ENCODE measurements around the gene APLN.

APLN gene

DNA sequence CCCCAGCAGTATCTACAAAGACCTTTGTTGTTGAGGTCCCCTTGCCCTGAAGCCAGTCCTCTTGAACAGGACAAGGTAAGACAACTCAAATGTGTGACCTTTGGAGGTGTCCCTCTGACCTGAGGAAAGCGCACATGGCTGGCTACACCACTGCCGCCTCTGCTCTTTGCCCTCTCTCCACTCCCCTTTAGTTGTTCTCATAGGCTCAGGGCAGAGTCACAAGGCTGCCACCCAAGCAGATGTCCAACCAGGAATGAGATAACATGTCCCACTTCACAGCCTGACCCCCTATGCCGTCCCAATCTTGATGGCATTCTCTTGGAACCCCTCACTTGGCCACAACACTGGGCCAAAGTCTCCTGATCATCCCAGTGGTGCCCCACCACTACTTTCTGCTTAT lies 46.3 kb downstream of the APLN start:
- H3K27me3 ChIP-seq (ENCODE audit: insufficient read depth, poor library complexity, severe bottlenecking) = no peaks in the 10 kb centered on the region
- no peak overlapping the region for H3K27ac ChIP-seq (replicated peaks)
- no peak for DNase-seq (ENCODE audit: low read depth in 1 of 2, low spot score in 1 of 2)
- H3K4me3 ChIP-seq (replicated peaks; ENCODE audit: insufficient read depth, low read length) = no peak overlapping the region
- TF ChIP-seq POLR2AphosphoS5 (IDR thresholded peaks at IDR 0.05; ENCODE audit: low read depth) = no peak
- TF ChIP-seq, protein P1, sequence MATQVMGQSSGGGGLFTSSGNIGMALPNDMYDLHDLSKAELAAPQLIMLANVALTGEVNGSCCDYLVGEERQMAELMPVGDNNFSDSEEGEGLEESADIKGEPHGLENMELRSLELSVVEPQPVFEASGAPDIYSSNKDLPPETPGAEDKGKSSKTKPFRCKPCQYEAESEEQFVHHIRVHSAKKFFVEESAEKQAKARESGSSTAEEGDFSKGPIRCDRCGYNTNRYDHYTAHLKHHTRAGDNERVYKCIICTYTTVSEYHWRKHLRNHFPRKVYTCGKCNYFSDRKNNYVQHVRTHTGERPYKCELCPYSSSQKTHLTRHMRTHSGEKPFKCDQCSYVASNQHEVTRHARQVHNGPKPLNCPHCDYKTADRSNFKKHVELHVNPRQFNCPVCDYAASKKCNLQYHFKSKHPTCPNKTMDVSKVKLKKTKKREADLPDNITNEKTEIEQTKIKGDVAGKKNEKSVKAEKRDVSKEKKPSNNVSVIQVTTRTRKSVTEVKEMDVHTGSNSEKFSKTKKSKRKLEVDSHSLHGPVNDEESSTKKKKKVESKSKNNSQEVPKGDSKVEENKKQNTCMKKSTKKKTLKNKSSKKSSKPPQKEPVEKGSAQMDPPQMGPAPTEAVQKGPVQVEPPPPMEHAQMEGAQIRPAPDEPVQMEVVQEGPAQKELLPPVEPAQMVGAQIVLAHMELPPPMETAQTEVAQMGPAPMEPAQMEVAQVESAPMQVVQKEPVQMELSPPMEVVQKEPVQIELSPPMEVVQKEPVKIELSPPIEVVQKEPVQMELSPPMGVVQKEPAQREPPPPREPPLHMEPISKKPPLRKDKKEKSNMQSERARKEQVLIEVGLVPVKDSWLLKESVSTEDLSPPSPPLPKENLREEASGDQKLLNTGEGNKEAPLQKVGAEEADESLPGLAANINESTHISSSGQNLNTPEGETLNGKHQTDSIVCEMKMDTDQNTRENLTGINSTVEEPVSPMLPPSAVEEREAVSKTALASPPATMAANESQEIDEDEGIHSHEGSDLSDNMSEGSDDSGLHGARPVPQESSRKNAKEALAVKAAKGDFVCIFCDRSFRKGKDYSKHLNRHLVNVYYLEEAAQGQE (IDR thresholded peaks at IDR 0.05; ENCODE audit: insufficient replicate concordance, low read depth) = no peak
- no peak for TF ChIP-seq SPI1 (IDR thresholded peaks at IDR 0.05; ENCODE audit: borderline replicate concordance, low read depth)
- TF ChIP-seq CTCF (IDR thresholded peaks at IDR 0.05; ENCODE audit: insufficient read depth, low read length) = no peak
- TF ChIP-seq GABPA (IDR thresholded peaks at IDR 0.05; ENCODE audit: low read depth) = no peak

DNA sequence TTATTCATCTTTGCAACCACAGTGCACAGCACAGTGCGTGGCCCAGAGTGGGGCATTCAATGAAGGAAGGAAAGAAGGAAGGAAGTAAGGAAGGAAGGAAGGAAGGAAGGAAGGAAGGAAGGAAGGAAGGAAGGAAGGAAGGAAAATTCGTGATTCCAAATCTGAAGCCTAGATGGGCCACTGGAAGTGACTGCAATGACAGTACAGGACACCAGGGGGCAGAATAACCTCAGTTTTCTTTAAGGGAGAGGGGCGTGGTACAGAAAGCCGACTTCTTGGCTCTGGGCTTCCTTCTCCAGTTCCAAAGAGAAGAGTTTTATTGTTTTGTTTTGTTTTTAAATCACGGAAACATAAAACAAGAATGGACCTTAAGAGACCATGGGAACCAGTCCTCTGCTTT lies 47.8 kb downstream of the APLN start:
- Histone ChIP-seq H3K27ac (replicated peaks) (no peak overlapping the region), H3K4me3 (replicated peaks; ENCODE audit: insufficient read depth, low read length) (no peak overlapping the region), H3K27me3 (ENCODE audit: insufficient read depth, poor library complexity, severe bottlenecking) (no peaks in the 10 kb centered on the region)
- peak in 1 of 2 experiments; percentile 55 for DNase-seq (ENCODE audit: low read depth in 1 of 2, low spot score in 1 of 2)
- TF ChIP-seq CTCF (IDR thresholded peaks at IDR 0.05; ENCODE audit: insufficient read depth, low read length) (peak; percentile 16), SPI1 (IDR thresholded peaks at IDR 0.05; ENCODE audit: borderline replicate concordance, low read depth) (no peak)

DNA sequence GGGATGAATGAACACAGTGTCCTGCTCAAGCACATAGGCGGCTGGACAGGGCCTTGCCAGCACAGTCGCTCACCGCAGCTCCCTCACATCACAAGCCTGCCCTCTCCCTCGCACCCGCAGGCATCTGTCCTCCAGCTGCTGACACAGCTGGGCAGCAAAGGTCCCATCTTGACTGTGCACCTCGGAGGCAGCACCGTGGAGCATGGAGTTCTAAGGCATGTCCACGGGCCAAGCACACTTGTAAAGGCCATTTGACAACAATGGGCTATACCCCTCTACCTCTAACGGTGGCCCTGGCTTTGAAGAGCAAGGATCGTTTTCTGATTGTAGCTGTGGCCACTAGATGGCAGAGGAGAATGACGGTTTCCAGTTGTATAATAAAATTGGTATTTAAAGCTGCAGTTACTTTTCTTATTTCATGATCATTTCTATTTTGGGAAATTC lies 53.8 kb downstream of the APLN start:
- H3K27ac ChIP-seq (replicated peaks) = no peak overlapping the region
- H3K27me3 ChIP-seq (ENCODE audit: insufficient read depth, poor library complexity, severe bottlenecking) = no peaks in the 10 kb centered on the region
- DNase-seq (ENCODE audit: low read depth in 1 of 2, low spot score in 1 of 2) = peak in 1 of 2 experiments; percentile 24
- TF ChIP-seq CTCF (IDR thresholded peaks at IDR 0.05; ENCODE audit: insufficient read depth, low read length) = peak; percentile 14
- TF ChIP-seq, protein P1 (IDR thresholded peaks at IDR 0.05; ENCODE audit: insufficient replicate concordance, low read depth) = no peak
- H3K4me3 ChIP-seq (replicated peaks; ENCODE audit: insufficient read depth, low read length) = no peak overlapping the region

DNA sequence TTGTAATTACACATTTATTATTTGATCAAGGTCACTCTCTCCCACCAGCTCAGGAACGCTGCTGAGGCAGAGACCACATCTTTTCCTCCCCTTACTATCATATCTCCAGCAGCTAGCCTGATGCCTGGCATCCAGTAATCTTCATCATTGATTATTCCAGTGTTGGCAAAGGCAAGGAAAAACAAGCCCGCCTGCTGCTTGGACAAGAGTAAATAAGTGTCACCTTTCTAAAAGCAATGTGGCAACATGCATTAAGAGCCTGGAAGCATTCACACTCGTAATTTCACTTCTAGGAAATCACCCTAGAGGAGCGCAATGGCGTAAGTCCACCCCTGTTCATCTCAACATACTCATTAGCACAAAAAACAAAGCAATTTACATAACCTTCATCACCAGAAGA lies 54.8 kb downstream of the APLN start:
- DNase-seq (ENCODE audit: low read depth in 1 of 2, low spot score in 1 of 2) = no peak
- H3K27ac ChIP-seq (replicated peaks) = no peak overlapping the region
- no peaks in the 10 kb centered on the region for H3K27me3 ChIP-seq (ENCODE audit: insufficient read depth, poor library complexity, severe bottlenecking)

More for the DNA sequence above, 54.8 kb downstream of the APLN start:
- no peak overlapping the region for H3K4me3 ChIP-seq (replicated peaks; ENCODE audit: insufficient read depth, low read length)
- no peak for TF ChIP-seq SPI1 (IDR thresholded peaks at IDR 0.05; ENCODE audit: borderline replicate concordance, low read depth)
- TF ChIP-seq GABPA (IDR thresholded peaks at IDR 0.05; ENCODE audit: low read depth) = no peak
- no peak for TF ChIP-seq CTCF (IDR thresholded peaks at IDR 0.05; ENCODE audit: insufficient read depth, low read length)
- TF ChIP-seq POLR2AphosphoS5 (IDR thresholded peaks at IDR 0.05; ENCODE audit: low read depth) = no peak
- TF ChIP-seq, protein P1 (IDR thresholded peaks at IDR 0.05; ENCODE audit: insufficient replicate concordance, low read depth) = no peak
